IPS-20b (cell line): Measurements from ENCODE around the gene SEMA3A.

Source experiments
- H3K27ac ChIP-seq: one replicate; pipeline ENCODE4 v1.5.1; 2013; ENCODE audit warnings: low read length
- H3K27me3 ChIP-seq: 2 replicates; pipeline ENCODE4 v1.6.1; 2013; ENCODE audit warnings: mild to moderate bottlenecking, low read length, inconsistent platforms; ENCODE audit not compliant: insufficient read depth
- H3K36me3 ChIP-seq: 2 replicates; pipeline ENCODE4 v1.6.1; 2013; ENCODE audit warnings: low read depth, mild to moderate bottlenecking, inconsistent platforms, low read length, moderate library complexity; ENCODE audit not compliant: insufficient read depth
- H3K4me1 ChIP-seq: 2 replicates; pipeline ENCODE4 v1.6.1; 2013; ENCODE audit warnings: mild to moderate bottlenecking, control low read depth, inconsistent platforms, low read length, moderate library complexity; ENCODE audit not compliant: insufficient read depth
- H3K4me3 ChIP-seq: 2 replicates; pipeline ENCODE4 v1.5.1; 2013; ENCODE audit warnings: mild to moderate bottlenecking, low read length, inconsistent platforms
- H3K9ac ChIP-seq: 2 replicates; pipeline ENCODE4 v1.6.1; 2013; ENCODE audit warnings: low read depth, mild to moderate bottlenecking, inconsistent platforms, low read length, moderate library complexity
- H3K9me3 ChIP-seq: 2 replicates; pipeline ENCODE4 v1.6.1; 2013; ENCODE audit warnings: mild to moderate bottlenecking, low read depth, low read length, inconsistent platforms; ENCODE audit not compliant: insufficient read depth

The SEMA3A gene

GRCh38 chr7:84177758-84178412, 16.7 kb downstream of the SEMA3A start:
- H3K4me3 ChIP-seq = no peak overlapping the region
- peaks cover 4% of the 10 kb centered on the region; the same call in 1 of the 2 replicates for H3K4me1 ChIP-seq
- H3K9me3 ChIP-seq = peaks cover 16% of the 10 kb centered on the region
- no peak overlapping the region for H3K9ac ChIP-seq
- H3K27ac ChIP-seq = no peak overlapping the region
- H3K36me3 ChIP-seq = peaks cover 20% of the 10 kb centered on the region; the same call in 1 of the 2 replicates
- no peaks in the 10 kb centered on the region for H3K27me3 ChIP-seq

- peaks cover 4% of the 10 kb centered on the region; the same call in 1 of the 2 replicates for H3K4me1 ChIP-seq
- no peaks in the 10 kb centered on the region for H3K27me3 ChIP-seq
- H3K9ac ChIP-seq = no peak overlapping the region
- H3K4me3 ChIP-seq = no peak overlapping the region
- H3K36me3 ChIP-seq = peaks cover 20% of the 10 kb centered on the region; the same call in 1 of the 2 replicates
- no peak overlapping the region for H3K27ac ChIP-seq
- peaks cover 16% of the 10 kb centered on the region for H3K9me3 ChIP-seq
Measured at GRCh38 chr7:84176716-84177115, 17.9 kb downstream of the SEMA3A start.

GRCh38 chr7:84175461-84175860, 19.1 kb downstream of the SEMA3A start:
- H3K4me1 ChIP-seq = peaks cover 4% of the 10 kb centered on the region; the same call in 1 of the 2 replicates

GRCh38 chr7:84170646-84171045, 23.9 kb downstream of the SEMA3A start:
- H3K27me3 ChIP-seq = no peaks in the 10 kb centered on the region
- H3K27ac ChIP-seq = no peak overlapping the region
- H3K4me1 ChIP-seq = no peaks in the 10 kb centered on the region
- peaks cover 16% of the 10 kb centered on the region for H3K9me3 ChIP-seq
- H3K36me3 ChIP-seq = peaks cover 20% of the 10 kb centered on the region; the same call in 1 of the 2 replicates
- no peak overlapping the region for H3K9ac ChIP-seq
- H3K4me3 ChIP-seq = no peak overlapping the region

More at GRCh38 chr7:84175461-84175860, 19.1 kb downstream of the SEMA3A start:
- Histone ChIP-seq H3K9ac (no peak overlapping the region), H3K9me3 (peaks cover 16% of the 10 kb centered on the region), H3K4me3 (no peak overlapping the region), H3K27ac (no peak overlapping the region), H3K36me3 (peaks cover 20% of the 10 kb centered on the region; the same call in 1 of the 2 replicates), H3K27me3 (no peaks in the 10 kb centered on the region)

- no peak overlapping the region for H3K9ac ChIP-seq
- peaks cover 9% of the 10 kb centered on the region; the same call in 1 of the 2 replicates for H3K4me1 ChIP-seq
- no peaks in the 10 kb centered on the region for H3K9me3 ChIP-seq
- H3K36me3 ChIP-seq = no peaks in the 10 kb centered on the region
- no peak overlapping the region for H3K27ac ChIP-seq
- H3K27me3 ChIP-seq = no peaks in the 10 kb centered on the region
- no peak overlapping the region for H3K4me3 ChIP-seq
Measured at GRCh38 chr7:84162584-84162983, 32.0 kb downstream of the SEMA3A start.

- H3K9ac ChIP-seq = no peak overlapping the region
- H3K36me3 ChIP-seq = no peaks in the 10 kb centered on the region
- no peaks in the 10 kb centered on the region for H3K9me3 ChIP-seq
- H3K4me1 ChIP-seq = peaks cover 12% of the 10 kb centered on the region; the same call in 1 of the 2 replicates
- H3K4me3 ChIP-seq = no peak overlapping the region
- no peak overlapping the region for H3K27ac ChIP-seq
- H3K27me3 ChIP-seq = no peaks in the 10 kb centered on the region
Measured at GRCh38 chr7:84162125-84162524, 32.5 kb downstream of the SEMA3A start.

- H3K9ac ChIP-seq = no peak overlapping the region
- no peaks in the 10 kb centered on the region for H3K9me3 ChIP-seq
- H3K4me1 ChIP-seq = peaks cover 17% of the 10 kb centered on the region; the same call in 1 of the 2 replicates
- no peak overlapping the region for H3K4me3 ChIP-seq
- H3K36me3 ChIP-seq = no peaks in the 10 kb centered on the region
- no peak overlapping the region for H3K27ac ChIP-seq
- no peaks in the 10 kb centered on the region for H3K27me3 ChIP-seq
Measured at GRCh38 chr7:84161398-84161797, 33.2 kb downstream of the SEMA3A start.

GRCh38 chr7:84159435-84159834, 35.2 kb downstream of the SEMA3A start:
- no peaks in the 10 kb centered on the region for H3K9me3 ChIP-seq
- H3K4me1 ChIP-seq = peaks cover 17% of the 10 kb centered on the region; the same call in 1 of the 2 replicates
- no peaks in the 10 kb centered on the region for H3K36me3 ChIP-seq
- H3K27me3 ChIP-seq = no peaks in the 10 kb centered on the region
- no peak overlapping the region for H3K27ac ChIP-seq
- no peak overlapping the region for H3K9ac ChIP-seq
- H3K4me3 ChIP-seq = no peak overlapping the region

GRCh38 chr7:84157171-84157570, 37.4 kb downstream of the SEMA3A start:
- H3K36me3 ChIP-seq = no peaks in the 10 kb centered on the region
- H3K4me3 ChIP-seq = no peak overlapping the region
- no peak overlapping the region for H3K9ac ChIP-seq
- peaks cover 11% of the 10 kb centered on the region; the same call in 1 of the 2 replicates for H3K4me1 ChIP-seq
- no peak overlapping the region for H3K27ac ChIP-seq
- no peaks in the 10 kb centered on the region for H3K9me3 ChIP-seq
- no peaks in the 10 kb centered on the region for H3K27me3 ChIP-seq

GRCh38 chr7:84154991-84155781, 39.4 kb downstream of the SEMA3A start:
- Histone ChIP-seq H3K9ac (no peak overlapping the region), H3K4me1 (peaks cover 8% of the 10 kb centered on the region; the same call in 1 of the 2 replicates), H3K27me3 (no peaks in the 10 kb centered on the region), H3K4me3 (no peak overlapping the region), H3K36me3 (no peaks in the 10 kb centered on the region), H3K9me3 (no peaks in the 10 kb centered on the region), H3K27ac (no peak overlapping the region)

- H3K4me3 ChIP-seq = no peak overlapping the region
- no peaks in the 10 kb centered on the region for H3K27me3 ChIP-seq
- no peak overlapping the region for H3K27ac ChIP-seq
- H3K9ac ChIP-seq = no peak overlapping the region
- H3K9me3 ChIP-seq = no peaks in the 10 kb centered on the region
- no peaks in the 10 kb centered on the region for H3K36me3 ChIP-seq
- peaks cover 23% of the 10 kb centered on the region; the same call in 1 of the 2 replicates for H3K4me1 ChIP-seq
Measured at GRCh38 chr7:84152995-84153394, 41.6 kb downstream of the SEMA3A start.
